Skeletal muscle tissue (tissue), 4 donors: ENCODE results near the gene KLHL29. TPM values are rescaled to one million over a fixed set of nuclear protein-coding genes. Genes with fewer than 3 reads are reported as not detected.

Experiments used
- H3K27ac ChIP-seq: one replicate; pipeline ENCODE4 v1.7.0; 2013; ENCODE audit warnings: mild to moderate bottlenecking, low read depth, low read length, inconsistent platforms
- H3K27me3 ChIP-seq, 3 donors: one replicate each; pipeline ENCODE4 v1.7.0; 2013; ENCODE audit warnings: low read length in 3 of 3; ENCODE audit not compliant: control insufficient read depth in 3 of 3, insufficient read depth in 3 of 3
- H3K36me3 ChIP-seq, 3 donors: one replicate each; pipeline ENCODE4 v1.7.0; 2013; ENCODE audit warnings: low read length in 3 of 3; ENCODE audit not compliant: control insufficient read depth in 3 of 3, insufficient read depth in 3 of 3
- H3K4me1 ChIP-seq, 3 donors: one replicate each; pipeline ENCODE4 v1.7.0; 2013; ENCODE audit warnings: low read length in 3 of 3, mild to moderate bottlenecking in 3 of 3; ENCODE audit not compliant: control insufficient read depth in 3 of 3, insufficient read depth in 3 of 3
- H3K4me3 ChIP-seq, 3 donors: one replicate each; pipeline ENCODE4 v1.7.0; 2013; ENCODE audit warnings: low read length in 3 of 3
- H3K9ac ChIP-seq, 3 donors: one replicate each; pipeline ENCODE4 v1.7.0; 2013; ENCODE audit warnings: low read length in 3 of 3, mild to moderate bottlenecking in 3 of 3, moderate library complexity in 2 of 3, low read depth in 1 of 3
- H3K9me3 ChIP-seq, 3 donors: one replicate each; pipeline ENCODE4 v1.7.0; 2013; ENCODE audit warnings: low read length in 3 of 3; ENCODE audit not compliant: control insufficient read depth in 3 of 3
- total RNA-seq: library from RNA; depleted of rRNA; stranded (reverse); fragments of >200 nt; gene quantifications from one replicate; pipeline ENCODE4 v1.2.3, GENCODE V29; 2014
- donor health status: Osteomylitis.

The KLHL29 gene
- total RNA-seq, 1 donor from 2014 or later, result 3.7 TPM

GRCh38 chr2:23691106-23691470 lies 306.1 kb downstream of the KLHL29 start:
- Histone ChIP-seq H3K9ac (peak overlapping the region in 1 of 3 donors; percentile 8), H3K9me3 (no peaks in the 10 kb centered on the region), H3K36me3 (peaks cover 14 to 20% (median 15%) of the 10 kb centered on the region in 3 donors), H3K27ac (no peak overlapping the region), H3K4me3 (no peak overlapping the region), H3K4me1 (peaks cover 0 to 6% (median 5%) of the 10 kb centered on the region in 3 donors), H3K27me3 (no peaks in the 10 kb centered on the region)

- Histone ChIP-seq H3K4me3 (no peak overlapping the region), H3K27me3 (no peaks in the 10 kb centered on the region), H3K36me3 (peaks cover 18 to 25% (median 20%) of the 10 kb centered on the region in 3 donors), H3K9me3 (no peaks in the 10 kb centered on the region), H3K4me1 (peaks cover 0 to 6% (median 5%) of the 10 kb centered on the region in 3 donors), H3K9ac (no peak overlapping the region), H3K27ac (no peak overlapping the region)
Observed at GRCh38 chr2:23691565-23691964, 306.6 kb downstream of the KLHL29 start.

- Histone ChIP-seq H3K36me3 (peaks cover 18 to 29% (median 21%) of the 10 kb centered on the region in 3 donors), H3K9me3 (no peaks in the 10 kb centered on the region), H3K27me3 (no peaks in the 10 kb centered on the region), H3K4me1 (peaks cover 0 to 6% (median 5%) of the 10 kb centered on the region in 3 donors), H3K9ac (no peak overlapping the region), H3K4me3 (no peak overlapping the region), H3K27ac (no peak overlapping the region)
Observed at GRCh38 chr2:23692263-23692662, 307.3 kb downstream of the KLHL29 start.

GRCh38 chr2:23692851-23693605 lies 308.0 kb downstream of the KLHL29 start:
- no peak overlapping the region for H3K9ac ChIP-seq
- H3K4me1 ChIP-seq, result peaks cover 6 to 11% (median 9%) of the 10 kb centered on the region in 3 donors
- H3K9me3 ChIP-seq, result no peaks in the 10 kb centered on the region
- no peaks in the 10 kb centered on the region for H3K27me3 ChIP-seq
- H3K27ac ChIP-seq, result no peak overlapping the region
- no peak overlapping the region for H3K4me3 ChIP-seq
- peaks cover 18 to 29% (median 21%) of the 10 kb centered on the region in 3 donors for H3K36me3 ChIP-seq

GRCh38 chr2:23693606-23693951 lies 308.6 kb downstream of the KLHL29 start:
- H3K9ac ChIP-seq, result no peak overlapping the region
- H3K4me3 ChIP-seq, result no peak overlapping the region
- H3K27me3 ChIP-seq, result no peaks in the 10 kb centered on the region
- no peaks in the 10 kb centered on the region for H3K9me3 ChIP-seq
- H3K36me3 ChIP-seq, result peaks cover 18 to 29% (median 21%) of the 10 kb centered on the region in 3 donors
- H3K4me1 ChIP-seq, result peaks cover 9 to 15% (median 13%) of the 10 kb centered on the region in 3 donors
- H3K27ac ChIP-seq, result no peak overlapping the region

GRCh38 chr2:23694058-23695045 lies 309.4 kb downstream of the KLHL29 start:
- peaks cover 17 to 23% (median 21%) of the 10 kb centered on the region in 3 donors for H3K4me1 ChIP-seq
- H3K27me3 ChIP-seq, result no peaks in the 10 kb centered on the region
- H3K9me3 ChIP-seq, result no peaks in the 10 kb centered on the region
- no peak overlapping the region for H3K9ac ChIP-seq
- H3K36me3 ChIP-seq, result peaks cover 18 to 32% (median 21%) of the 10 kb centered on the region in 3 donors
- H3K4me3 ChIP-seq, result no peak overlapping the region
- no peak overlapping the region for H3K27ac ChIP-seq

GRCh38 chr2:23695214-23695889 lies 310.4 kb downstream of the KLHL29 start:
- Histone ChIP-seq H3K36me3 (peaks cover 18 to 32% (median 21%) of the 10 kb centered on the region in 3 donors), H3K9me3 (no peaks in the 10 kb centered on the region), H3K4me1 (peaks cover 22 to 26% (median 22%) of the 10 kb centered on the region in 3 donors), H3K4me3 (no peak overlapping the region), H3K27me3 (no peaks in the 10 kb centered on the region), H3K27ac (no peak overlapping the region), H3K9ac (no peak overlapping the region)

GRCh38 chr2:23695890-23696751 lies 311.1 kb downstream of the KLHL29 start:
- Histone ChIP-seq H3K4me3 (no peak overlapping the region), H3K27me3 (no peaks in the 10 kb centered on the region), H3K36me3 (peaks cover 18 to 33% (median 21%) of the 10 kb centered on the region in 3 donors), H3K9me3 (no peaks in the 10 kb centered on the region), H3K27ac (no peak overlapping the region), H3K9ac (no peak overlapping the region), H3K4me1 (peaks cover 19 to 22% (median 22%) of the 10 kb centered on the region in 3 donors)

- no peaks in the 10 kb centered on the region for H3K27me3 ChIP-seq
- H3K4me3 ChIP-seq, result no peak overlapping the region
- no peak overlapping the region for H3K27ac ChIP-seq
- peaks cover 17 to 34% (median 21%) of the 10 kb centered on the region in 3 donors for H3K36me3 ChIP-seq
- peaks cover 17 to 22% (median 20%) of the 10 kb centered on the region in 3 donors for H3K4me1 ChIP-seq
- no peak overlapping the region for H3K9ac ChIP-seq
- no peaks in the 10 kb centered on the region for H3K9me3 ChIP-seq
Observed at GRCh38 chr2:23696752-23697045, 311.7 kb downstream of the KLHL29 start.
